HG03342 (cell line): Measurements from ENCODE around the gene WNK1.
A peak's percentile ranks its signal among the peaks of the same experiment; 100 is the strongest.

ENCODE experiments used
- ATAC-seq: cut with Tn5 transposase; IDR thresholded peaks from one replicate; pipeline ENCODE4 v1.9.1; 2021; ENCODE audit warnings: mild to moderate bottlenecking, moderate library complexity; ENCODE audit not compliant: unreplicated experiment

The WNK1 gene

GRCh38 chr12:938810-939209 is 186.4 kb downstream of the WNK1 start:
- no peak for ATAC-seq

- ATAC-seq, result no peak
Observed at GRCh38 chr12:943051-943450, 190.7 kb downstream of the WNK1 start.

DNA sequence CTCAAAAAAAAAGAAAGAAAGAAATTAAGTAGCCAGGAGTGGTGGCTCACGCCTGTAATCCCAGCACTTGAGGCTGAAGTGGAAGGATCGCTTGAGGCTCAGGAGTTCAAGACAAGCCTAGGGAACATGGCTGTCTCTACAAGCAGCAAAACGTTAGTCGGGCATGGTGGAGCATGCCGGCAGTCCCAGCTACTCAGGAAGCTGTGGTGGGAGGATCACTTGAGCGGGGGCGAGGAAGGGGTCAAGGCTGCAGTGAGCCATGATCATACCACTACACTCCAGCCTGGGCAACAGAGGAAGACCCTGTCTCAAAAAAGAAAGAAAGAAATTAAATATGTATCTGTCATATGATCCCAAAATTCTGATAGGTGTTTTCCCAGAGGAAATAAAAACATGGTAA is 191.8 kb downstream of the WNK1 start:
- ATAC-seq, result no peak

DNA sequence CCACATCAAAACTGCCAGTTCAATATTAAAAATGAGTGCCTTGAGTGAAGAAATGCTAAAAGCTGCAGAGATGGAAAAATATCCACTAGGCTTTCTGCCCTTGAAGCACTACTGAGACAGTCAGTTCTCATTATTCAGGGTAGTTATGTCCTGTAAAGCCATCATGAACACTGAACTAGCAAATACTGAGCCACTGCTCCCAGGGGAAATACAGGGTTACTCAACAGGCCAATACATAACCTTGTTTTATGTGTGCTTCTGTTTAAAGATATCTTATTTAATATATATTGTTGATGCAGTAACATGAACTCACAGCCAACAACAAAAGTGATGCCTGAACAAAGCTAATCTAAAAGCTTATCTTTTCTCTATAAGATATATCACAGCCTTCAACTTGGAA is 193.8 kb downstream of the WNK1 start:
- ATAC-seq, result no peak

DNA sequence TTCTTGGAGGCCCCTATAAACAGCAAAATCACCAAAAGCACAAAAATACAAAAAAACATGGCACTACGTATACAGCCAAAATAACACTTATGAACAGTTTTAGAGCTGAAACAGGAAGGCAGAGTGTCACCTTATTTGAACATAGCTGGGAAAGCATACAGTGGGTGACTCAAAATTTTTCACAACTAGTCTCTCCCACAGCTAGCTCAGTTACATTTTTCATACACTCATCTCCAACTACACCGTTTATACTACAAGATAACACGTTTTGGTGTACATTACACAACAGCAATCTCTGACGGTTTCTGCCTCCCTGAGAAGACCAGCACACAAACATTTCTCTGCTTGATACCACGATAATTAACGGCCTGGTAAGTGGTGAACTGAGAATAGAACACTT is 194.3 kb downstream of the WNK1 start:
- no peak for ATAC-seq

DNA sequence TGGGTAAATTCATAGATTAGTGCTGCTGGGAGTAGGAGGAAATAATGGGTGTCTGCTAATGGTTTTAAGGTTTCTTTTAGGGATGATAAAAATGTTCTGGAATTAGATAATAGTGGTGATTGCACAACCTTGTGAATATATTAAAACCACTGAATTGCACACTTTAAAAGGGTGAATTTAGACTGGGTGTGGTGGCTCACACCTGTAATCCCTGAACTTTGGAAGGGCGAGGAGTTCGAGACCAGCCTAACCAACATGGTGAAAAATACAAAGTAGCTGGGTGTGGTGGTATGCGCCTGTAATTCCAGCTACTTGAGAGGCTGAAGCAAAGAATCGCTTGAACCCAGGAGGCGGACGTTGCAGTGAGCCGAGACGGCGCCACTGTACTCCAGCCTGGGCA is 195.9 kb downstream of the WNK1 start:
- ATAC-seq, result no peak

DNA sequence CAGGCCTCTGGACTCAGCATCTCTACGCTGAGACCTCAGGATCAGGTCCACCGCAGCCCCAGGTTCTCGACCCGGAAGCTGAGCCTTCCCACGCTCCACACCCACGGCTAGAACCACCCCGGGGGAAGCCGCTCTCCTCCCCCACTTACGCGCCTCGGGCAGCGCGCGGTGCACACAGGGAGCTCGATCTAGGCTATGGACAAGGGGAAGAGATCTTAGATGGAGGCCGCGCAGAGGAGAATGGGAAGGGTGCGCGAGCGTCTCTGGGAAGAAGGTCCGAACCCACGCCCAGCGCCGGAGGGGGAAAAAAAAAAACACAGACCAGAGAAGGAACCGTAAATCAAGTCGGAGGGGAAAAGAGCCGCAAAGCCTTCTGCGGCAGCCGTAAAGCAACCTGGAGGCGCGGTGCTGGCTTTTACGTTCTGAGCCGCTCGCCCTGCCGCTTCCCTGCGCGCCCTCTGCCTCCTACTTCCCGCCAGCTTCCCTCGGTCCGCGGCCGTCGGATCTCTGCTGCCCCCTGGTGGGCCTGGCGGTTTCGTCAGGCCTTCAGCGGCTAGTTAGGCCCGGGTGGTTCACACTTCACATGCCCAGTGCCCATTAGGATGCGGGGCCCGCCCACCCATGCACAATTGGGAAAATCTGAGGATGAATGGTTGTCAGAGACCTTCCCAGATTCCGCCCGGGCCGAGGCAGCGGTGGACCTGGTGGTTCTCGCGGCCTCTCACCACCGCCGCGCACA is 197.2 kb downstream of the WNK1 start, which contains the start of gene RAD52:
Gene RAD52, minus strand, starts transcription at position 242 of the 739 bp plus-strand sequence. CDS start 16,636 bp downstream, outside the sequence.
- peak; percentile 83 for ATAC-seq

DNA sequence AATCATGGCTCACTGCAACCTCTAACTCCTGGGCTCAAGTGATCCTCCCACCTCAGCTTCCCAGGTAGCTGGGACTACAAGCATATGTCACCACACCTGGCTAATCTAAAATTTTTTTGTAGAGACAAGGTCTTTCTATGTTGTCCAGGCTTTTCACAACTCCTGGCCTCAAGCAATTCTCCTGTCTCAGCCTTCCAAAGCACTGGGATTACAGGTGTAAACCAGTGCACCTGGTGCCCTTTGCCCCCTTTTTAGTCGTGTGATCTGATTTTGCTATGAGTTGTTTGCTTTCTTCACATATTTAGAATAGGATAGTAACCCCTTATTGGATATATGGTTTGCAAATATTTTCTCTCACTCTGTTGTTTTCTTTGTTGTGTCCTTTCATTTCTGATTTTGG is 198.8 kb downstream of the WNK1 start:
- no peak for ATAC-seq

GRCh38 chr12:953776-954175 is 201.4 kb downstream of the WNK1 start:
- ATAC-seq, result no peak

- ATAC-seq, result no peak
Observed at GRCh38 chr12:954741-955140, 202.4 kb downstream of the WNK1 start.

- no peak for ATAC-seq
Observed at GRCh38 chr12:955939-956338, 203.6 kb downstream of the WNK1 start.

GRCh38 chr12:958588-959123 is 206.3 kb downstream of the WNK1 start:
- ATAC-seq, result peak; percentile 73
